GM11168 (cell line): ENCODE measurements around the gene USP6NL.
"Not testable (repeated sequence)": the region's sequence is repeated elsewhere in the genome, so short reads cannot be mapped to it uniquely, and the experiment has no call there.

Experiments used
- in situ Hi-C: fragments of 300-500 bp; cut with MboI; formaldehyde crosslinking; loops from one replicate; pipeline ENCODE4 v1.12.0; 2022; ENCODE audit warnings: low sequenced_read_pairs; ENCODE audit not compliant: unreplicated experiment

USP6NL gene

DNA sequence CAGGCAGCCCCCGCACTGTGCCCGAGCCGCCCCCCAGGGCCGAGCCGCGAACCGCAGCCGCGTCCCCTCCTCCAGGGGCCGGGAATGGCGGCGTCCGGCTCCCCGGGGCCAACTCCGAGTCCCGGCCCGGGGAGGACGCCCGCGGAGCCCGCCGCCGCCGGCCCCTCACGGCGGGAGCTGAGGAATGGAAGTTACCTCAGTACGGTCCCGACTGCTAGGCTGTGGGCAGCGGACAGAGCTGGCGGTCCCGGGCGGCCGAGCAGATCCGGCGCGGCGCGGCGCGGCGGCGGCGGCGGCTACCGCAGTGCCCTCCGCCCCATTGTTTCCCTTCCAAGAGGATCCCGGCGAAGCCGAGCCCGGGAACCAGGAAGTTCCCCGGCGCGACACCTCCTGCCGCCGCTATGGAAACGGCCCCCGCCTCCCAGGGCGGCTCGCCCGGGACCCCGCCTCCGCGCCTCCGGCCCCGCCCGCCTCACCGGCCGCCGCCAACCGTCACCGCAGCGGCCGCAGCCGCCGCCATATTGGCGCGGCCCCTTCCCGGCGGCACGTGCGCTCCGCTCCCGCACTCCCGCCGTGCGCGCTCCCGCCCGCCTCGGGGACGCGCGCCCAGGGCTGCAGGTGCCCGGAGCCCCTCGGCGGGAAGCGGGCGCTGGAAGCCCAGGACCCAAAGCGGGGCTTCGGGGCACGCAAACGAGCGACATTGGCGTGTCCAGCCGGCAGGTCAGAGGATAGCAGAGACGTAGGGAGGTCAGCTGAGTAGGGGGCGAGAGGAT, at the start of gene USP6NL:
USP6NL (minus strand) TSS at position 403 of the 773 bp plus-strand sequence. CDS start 14,016 bp downstream, outside the sequence.
- in situ Hi-C loops = no loop called here

DNA sequence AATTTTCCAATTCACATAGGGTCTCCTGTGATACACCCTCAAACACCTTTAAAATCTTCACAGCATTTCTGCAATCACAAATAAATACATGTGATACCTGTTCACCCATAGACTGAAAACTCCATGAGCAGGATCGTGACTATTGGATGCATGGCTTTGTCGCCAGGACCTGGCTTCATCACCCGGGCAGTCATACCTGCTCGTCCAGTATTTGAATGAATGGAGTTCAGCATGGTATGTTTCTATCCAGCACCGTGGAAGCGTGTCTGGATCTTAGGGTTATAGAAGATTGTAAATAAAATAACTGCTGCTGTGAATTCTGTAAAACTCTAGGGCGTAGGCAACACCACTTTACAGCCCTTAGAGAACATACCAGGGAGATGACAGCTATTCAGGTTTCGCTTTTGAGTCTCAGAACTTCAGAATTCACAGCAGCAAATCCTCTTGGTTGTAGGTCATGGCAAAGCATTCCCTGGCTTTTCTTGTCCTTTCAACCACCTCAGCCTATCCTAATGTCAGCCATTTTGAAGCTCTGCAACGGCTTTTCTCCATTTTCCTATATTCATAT, 47.4 kb upstream of the USP6NL start:
- in situ Hi-C loops = no loop called here

DNA sequence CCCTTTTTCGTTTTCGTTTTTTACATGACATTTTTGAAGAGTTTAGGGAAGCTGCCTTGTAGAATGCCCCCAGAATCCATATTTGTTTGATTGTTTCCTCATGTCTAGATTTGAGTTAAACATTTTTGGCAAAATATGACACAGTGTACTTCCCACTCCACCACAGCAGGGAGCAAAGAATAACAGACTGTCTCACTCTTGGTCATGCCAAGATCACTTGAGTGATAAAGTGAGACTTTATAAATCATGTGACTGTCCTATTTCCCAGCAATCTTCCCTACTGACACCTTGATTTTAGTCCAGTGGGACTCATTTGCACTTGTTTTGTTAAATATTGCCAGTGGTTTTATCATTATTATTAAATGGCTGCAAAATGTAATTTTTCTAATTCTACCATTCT, 44.4 kb upstream of the USP6NL start:
- in situ Hi-C loops = no loop called here

DNA sequence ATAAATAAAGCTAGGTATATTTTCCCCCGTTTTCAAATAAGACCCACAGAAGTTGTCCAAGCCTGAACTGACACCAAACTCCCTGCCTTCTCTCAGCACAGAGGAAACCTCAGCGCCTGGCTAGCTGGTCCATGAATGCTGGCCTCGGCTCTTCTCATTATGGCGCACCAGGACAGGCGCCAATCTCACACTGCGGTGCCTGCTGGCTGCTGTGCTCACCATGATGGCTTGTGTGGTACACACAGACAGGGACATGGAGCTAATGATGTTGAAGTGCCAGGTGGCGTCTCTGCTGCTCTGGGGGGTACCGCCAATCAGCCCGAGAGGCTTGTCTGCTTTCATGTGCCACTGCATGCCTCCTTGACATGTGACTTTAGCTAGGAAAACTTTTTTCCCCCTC, 43.2 kb upstream of the USP6NL start:
- in situ Hi-C loops = no loop called here

DNA sequence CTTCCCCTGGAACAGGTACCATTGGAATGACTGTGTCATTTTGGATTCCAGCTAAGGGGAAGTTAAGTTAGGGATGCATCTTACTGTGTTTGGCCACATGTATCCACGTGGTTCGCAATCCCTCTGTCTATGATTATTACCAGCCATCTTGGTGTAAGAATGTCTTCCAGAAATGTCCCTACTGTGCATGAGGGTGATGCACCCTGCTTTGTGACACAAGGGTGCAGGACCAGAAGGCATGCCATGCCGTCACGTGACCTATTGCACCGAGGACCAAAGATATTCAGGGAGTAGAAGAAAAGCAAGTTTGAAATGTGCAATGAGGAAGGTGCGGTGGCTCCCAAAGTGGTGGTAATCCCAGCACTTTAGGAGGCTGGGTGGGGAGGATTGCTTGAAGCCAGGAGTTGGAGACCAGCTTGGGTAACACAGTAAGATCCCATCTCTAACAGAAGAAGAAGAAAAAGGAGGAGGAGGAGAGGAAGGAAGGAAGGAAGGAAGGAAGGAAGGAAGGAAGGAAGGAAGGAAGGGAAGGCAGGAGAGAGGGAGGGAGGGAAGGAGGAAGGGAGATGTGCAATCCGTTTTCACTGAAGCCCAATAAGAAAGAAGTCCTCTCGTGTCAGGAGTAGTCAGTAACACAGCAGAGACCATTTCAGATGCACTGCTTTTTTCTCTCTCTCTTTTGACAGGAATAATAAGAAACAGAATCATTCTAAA, 42.5 kb upstream of the USP6NL start:
- in situ Hi-C loops = no loop called here

DNA sequence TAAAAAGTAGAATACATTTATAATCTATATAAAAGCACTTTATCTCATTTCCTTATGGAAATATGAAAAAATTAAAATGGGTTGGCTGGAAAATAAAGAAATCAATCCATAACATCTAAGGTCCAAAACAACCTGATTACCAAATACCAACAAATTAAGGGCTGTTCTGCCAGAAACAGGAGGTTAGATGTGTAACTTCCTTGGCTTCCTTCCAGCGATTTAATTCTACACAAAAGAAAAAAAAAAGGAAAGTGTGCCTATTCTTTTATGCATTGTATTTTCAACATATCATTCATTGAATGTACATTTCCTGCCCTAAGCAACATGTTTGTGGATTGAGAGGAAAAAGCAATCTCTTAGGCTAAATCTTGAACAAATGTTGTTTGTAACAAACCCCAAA, 36.2 kb upstream of the USP6NL start:
- in situ Hi-C loops = no loop called here

DNA sequence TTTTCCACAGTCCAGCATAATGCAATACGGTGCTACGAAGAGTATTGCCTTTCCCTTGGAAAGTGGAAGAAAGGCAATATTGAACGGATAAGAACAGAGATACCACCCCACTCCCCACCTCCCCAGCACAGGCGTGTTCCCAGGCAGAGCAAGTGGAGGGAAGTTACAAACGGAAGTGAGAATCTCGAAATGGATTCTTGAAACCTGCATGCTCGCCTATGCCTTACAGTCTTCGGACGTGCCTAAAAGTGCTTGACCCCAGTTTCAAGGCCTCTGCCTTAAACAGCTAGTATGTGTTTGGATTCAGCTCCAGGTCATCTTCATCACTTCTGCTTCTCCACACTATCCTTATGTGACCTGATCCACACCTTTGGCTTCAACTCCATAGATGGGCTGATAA, 35.0 kb upstream of the USP6NL start:
- in situ Hi-C loops = no loop called here

DNA sequence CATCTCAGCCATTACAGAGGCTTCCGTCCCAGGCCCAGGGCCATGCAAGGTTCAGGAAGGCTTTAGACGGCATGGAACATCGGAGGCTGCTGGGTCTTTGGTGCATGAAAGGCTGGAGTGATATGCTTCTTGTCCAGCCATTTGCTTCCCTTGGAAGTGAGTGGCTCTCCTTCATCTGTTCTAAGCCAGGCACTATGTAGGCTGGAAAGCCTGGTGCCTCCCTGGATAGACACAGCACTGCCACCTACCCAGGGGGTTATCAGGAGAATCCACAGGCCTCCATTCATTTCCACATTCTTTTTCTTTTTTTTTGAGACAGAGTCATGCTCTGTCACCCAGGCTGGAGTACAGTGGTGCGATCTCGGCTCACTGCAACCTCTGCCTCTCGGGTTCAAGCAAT, 31.6 kb upstream of the USP6NL start:
- in situ Hi-C loops = no loop called here

DNA sequence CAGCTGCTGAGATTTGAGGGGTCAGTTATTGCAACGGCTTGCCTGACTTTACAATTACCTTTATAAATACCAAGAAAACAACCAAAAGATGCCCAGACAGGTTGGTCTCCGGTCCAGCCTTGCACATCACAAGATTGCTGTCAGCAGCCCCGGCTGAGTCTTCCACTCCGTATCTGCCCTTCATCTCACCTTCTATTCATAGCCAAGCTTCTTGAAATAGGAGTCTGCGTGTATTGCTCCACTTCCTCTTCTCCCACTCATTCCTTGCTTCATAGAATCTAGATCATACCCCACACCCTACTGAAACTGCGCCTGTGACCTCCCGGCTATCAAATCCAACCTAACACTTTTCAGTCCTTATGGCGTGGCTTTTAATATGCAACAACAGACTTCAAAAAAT, 31.1 kb upstream of the USP6NL start:
- in situ Hi-C loops = no loop called here

DNA sequence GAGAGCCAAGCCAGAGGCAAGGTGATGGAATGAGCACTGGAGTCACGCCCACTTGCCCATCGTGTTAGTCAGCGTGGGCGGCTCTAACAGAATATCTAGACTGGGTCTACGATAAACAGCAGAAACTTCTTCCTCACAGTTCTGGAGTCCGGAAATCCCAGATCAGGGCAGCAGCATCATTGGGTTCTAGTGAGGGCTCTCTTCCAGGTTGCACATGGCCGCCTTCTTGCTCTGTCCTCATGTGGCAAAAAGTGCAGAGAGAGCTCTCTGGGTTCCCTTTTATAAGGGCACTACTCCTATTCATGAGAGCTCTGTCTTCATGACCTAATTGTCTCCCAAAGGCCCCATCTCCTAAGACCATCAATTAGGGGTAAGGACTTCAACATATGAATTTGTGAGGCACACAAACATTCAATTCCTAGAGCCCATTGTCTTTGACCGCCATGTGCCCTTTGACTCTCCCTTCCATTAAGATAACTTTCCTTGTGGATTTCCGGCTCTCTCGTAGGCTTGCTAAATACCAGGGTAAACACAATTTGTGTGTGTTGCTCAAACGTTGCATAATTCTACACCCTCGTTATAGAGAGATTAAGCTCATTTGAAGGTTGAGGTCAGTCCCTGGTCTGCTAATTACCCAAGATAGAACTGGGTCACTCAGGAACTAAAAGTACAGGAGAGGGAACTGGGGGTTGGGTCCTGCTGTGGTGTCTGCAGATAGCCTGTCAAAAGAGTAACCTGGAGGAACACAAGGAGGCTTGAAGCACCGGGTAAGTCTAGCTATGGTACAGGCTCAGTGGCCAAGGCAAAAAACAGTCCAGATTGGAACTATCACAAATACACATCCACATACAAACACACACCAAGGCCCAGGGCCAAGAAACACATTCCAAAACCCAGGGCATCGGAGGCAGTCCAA, 28.7 kb upstream of the USP6NL start:
- in situ Hi-C loops = no loop called here

DNA sequence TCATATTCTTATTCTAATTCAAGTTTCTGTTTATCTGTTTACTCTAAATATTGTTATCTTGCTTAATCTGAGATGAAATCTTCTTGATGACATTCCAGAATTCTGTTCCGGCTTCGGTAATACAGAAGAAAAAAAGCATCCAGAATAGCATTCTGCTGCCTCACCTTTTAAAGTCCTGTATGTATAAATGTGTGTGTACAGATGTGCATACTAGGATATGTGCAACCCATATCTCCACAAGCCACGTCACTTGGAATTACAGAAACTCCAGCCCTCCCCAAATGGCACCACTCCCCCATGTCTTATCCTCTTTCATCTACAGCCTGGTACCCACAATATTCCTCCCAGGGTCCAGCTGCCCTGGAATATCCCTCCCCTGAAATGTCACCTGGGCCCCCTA, 27.9 kb upstream of the USP6NL start:
- in situ Hi-C loops = no loop called here

DNA sequence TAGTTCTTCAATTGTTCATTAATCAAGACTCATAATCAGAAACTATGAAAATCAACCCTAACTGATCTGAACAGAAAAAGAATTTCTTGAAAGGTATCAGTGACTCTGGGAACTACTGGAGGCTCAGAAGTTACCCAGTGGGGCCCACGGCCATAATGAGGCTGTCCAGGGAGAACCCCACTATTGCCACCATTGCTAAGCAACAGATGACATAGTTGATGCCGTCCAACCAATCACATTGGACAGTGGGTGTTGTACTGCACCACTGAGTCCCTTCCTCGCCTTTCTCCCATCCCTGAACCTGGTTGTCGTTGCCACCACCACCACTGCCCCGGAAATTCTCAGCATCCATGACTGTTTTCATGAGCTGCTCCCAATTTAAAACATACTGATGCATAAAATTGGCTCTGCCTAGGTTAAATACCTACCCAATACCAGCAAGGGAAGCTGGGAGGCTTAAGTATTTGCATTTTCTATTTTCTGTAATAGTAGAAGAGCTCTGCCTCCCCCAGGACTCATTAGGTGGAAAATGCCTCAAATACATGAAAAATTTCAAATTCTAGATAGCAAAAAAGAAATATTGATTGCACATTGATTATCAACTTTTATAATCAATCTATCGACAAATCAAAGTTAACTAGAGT, 26.7 kb upstream of the USP6NL start:
- in situ Hi-C loops = no loop called here

DNA sequence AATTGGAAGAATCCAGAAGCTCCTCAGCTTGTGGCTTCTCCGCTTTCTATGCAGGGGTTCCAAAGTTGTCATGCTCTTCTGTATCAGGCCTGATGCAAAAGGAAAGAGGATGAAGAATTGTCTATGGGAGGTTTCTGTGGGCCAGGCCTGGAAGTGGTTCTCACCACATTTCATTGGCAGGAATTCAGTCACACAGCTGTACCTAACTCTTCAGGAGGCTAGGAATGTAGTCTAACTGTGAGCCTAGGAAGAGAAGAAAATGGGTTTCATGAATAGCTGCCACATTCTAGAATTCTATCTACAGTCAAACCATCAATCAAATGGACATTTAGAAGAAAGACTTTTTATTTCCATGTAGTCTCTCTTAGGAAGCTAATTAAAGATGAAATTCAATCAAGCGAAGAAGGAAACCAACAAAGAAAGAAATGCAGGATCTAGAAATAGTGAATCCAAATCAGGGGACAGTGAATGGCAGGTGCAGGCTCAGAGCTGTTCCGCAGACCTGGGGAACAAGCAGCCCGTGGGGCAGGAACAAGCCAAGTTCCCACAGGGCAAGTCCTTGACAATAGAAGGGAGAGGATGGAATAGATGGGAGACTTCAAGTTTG, 25.4 kb upstream of the USP6NL start:
- in situ Hi-C loops = no loop called here

DNA sequence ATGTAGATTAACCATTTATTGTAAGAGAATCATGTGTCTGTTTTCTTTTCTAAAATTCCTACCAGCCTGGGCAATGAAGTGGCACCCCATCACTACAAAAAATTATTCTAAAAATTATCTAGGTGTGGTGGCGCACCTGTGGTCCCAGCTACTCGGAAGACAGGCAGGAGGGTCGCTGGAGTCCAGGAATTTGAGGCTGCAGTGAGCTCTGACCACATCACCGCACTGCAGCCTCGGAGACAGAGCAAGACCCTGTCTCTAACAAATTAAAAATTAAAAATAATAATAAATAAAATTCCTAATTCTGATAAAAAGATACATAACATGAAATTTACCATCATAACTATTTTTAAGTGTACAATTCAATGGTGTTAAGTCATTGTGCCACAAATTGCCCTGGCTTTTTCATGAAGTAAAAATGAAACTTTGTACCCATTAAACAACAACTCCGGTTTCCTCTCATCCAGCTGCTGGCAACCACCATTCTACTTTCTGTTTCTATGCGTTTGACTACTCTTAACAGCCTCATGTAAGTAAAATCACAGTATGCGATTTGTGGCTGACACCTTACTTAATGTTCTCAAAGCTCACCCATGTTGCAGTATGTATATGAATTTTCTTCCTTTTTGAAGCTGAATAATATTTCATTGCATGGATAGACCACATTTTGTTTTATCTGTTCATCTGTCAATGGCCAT, 20.6 kb upstream of the USP6NL start:
- in situ Hi-C loops = no loop called here

DNA sequence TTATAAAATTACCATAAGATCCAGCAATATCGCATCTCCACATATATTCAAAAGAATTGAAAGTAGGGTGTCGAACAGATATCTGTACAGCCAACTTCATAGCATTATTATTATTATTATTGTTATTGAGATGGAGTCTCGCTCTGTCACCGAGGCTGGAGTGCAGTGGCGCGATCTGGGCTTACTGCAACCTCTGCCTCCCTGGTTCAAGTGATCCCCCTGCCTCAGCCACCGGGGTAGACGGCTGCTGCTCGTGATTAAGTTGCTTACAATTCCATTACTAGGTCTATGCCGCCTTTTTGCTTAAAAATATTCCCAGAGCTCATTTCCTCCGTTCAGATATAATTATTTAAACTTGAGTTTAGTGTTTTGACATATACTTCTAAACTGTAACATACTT, 19.8 kb upstream of the USP6NL start:
- in situ Hi-C loops = no loop called here

DNA sequence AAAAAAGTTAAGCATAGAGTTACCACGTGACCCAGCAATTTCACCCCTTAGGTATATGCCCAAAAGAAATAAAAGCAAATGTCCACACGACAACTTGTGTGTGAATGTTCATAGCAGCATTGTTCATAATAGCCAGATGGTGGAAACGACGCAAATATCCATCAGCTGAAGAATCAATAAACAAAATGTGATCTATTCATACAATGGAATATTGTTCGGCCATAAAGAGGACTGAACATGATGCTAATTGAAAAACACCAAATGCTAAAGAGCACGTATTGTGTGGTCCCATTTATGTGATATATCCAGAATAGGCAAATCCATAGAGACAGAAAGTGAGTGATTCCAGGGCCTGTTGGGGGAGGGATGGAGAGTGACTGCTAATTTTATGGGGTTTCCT, 18.3 kb upstream of the USP6NL start:
- in situ Hi-C loops = no loop called here

DNA sequence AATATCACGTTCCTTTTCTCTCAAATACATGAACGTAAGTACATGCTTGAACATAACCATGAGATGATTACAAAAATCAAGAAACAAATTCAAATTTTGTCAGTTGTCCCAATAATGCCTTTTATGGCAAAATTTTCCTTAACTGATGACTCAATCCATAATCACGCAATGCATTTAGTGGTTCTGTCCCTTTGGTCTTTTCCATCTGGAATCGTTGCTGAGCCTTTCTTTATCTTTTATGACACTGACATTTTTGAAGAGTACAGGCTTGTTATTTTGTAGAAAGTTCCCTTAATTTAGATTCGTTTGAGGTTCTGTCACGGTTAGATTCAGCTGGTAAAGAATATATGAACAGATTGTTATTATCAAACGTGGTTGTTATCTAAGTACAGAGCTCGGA, 16.5 kb upstream of the USP6NL start:
- in situ Hi-C loops = not testable (repeated sequence)

DNA sequence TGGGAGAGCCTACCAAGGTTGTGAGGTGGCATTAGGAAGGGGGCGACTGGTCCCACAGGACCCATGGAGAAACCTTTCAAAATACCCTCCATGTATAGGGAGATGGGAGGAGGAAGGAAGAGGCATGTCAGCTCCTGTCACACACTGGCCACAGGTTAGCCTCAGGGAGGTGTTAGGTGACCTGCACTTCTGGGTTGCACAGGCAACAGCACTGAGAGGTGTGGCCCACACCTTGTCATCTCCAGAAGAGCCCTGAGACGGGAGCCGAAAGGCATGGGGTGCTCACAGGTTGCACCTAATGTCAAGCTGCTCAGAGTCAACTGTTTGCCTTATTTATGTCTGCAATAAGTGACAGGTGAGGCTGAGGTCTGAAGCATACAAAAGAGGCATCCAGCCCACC, 14.6 kb upstream of the USP6NL start:
- in situ Hi-C loops = no loop called here
